GM18511 (cell line): ENCODE results near the gene SLC25A48.
"Not testable (repeated sequence)": the region's sequence is repeated elsewhere in the genome, so short reads cannot be mapped to it uniquely, and the experiment has no call there.

Source experiments
- ATAC-seq: cut with Tn5 transposase; IDR thresholded peaks from one replicate; pipeline ENCODE4 v1.9.1; 2021; ENCODE audit warnings: mild to moderate bottlenecking, moderate library complexity; ENCODE audit not compliant: unreplicated experiment

The SLC25A48 gene

DNA sequence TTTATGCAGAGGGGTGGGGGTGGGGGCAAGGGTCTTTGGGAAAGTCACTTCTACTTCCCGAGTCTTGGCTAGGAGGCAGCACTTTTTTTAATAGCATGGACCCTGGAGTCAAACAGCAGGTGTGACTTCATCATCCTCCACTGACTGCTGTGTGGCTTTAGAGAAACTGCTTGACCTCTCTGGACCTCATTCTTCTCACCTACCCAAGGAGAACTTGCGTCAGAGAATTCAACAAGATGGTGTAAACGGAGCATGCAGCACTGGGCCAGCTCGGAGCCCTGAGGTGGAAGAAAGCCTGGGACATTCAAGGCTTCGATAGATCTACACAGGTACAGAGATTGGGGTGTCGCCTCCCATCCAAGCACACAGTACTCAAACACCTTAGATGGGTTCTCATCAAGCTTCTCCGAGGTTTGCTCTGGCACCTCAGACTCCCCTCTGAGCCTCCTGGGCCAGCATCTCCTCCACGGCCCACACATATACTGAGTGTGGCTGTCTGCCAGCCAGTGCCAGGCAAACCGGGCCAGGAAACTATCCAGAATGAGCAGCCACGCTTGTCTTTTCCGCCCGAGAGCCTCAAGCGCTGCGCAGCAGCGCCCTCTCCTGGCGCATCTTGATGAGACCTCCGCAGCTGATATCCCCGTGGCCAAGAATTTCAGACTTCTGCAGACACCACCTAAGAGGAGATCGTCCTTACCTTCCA lies 4.6 kb upstream of the SLC25A48 start:
- peak; percentile 47 for ATAC-seq

GRCh38 chr5:135830384-135830700 lies 4.1 kb upstream of the SLC25A48 start:
- no peak for ATAC-seq

DNA sequence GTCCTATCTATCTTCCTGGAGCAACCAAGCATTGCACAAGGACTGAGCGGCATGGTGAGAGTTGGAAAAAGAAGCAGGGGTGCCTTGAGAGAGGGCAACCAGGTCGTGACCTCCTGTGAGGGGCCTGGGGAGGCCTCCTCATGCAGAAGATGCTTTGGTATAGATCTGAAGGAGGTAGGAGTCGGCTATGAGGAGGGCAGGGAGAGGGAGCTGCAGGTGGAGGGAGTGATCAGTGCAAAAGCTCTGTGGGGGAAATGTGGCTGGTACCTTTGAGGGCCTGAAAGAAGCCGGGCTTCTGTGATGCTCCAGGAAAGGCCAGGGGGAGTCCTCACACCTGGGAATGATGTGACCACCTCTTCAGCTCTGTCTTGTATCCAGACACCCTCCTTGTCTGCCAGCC lies 3.6 kb upstream of the SLC25A48 start:
- ATAC-seq, result no peak

- ATAC-seq, result no peak
Measured at GRCh38 chr5:135831439-135831838, 3.0 kb upstream of the SLC25A48 start.

DNA sequence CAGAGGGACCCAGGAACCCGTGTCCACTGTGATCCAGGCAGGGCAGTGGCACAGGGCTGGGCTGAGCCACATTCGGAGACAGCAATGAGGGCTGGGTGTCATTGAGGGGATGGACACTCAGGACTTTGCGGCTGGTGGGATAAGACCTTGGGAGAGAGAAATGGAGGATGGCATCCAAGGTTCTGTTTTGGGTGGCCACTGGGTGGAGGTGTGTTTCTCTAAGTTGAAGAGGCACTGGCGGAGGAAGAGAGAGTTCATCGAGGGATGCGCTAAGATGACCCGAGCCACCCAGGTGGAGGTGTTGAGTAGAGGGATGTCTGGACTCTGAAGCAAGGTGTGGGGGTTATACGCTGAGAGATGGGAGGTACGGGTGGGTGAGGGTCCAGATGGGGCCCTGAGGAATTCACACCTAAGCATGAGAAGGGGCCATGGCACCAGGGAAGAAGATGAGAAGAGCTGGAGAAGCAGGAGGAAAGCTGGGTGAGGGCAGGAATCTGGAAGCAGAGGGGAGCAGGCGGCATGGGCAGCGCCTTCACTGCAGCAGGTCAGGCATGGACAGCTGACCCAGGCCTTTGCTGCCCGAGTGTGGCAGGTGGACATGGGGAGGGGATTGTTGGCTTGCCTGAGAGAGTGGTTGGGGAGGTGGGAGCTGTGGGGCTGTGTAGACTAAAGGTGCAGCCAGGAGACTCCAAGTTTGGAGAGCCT lies 2.5 kb upstream of the SLC25A48 start:
- ATAC-seq, result no peak

GRCh38 chr5:135832941-135833920 lies 1.2 kb upstream of the SLC25A48 start:
- ATAC-seq, result no peak

- peak; percentile 81 for ATAC-seq
Measured at GRCh38 chr5:135833961-135834638, 363 bp upstream of the SLC25A48 start.

DNA sequence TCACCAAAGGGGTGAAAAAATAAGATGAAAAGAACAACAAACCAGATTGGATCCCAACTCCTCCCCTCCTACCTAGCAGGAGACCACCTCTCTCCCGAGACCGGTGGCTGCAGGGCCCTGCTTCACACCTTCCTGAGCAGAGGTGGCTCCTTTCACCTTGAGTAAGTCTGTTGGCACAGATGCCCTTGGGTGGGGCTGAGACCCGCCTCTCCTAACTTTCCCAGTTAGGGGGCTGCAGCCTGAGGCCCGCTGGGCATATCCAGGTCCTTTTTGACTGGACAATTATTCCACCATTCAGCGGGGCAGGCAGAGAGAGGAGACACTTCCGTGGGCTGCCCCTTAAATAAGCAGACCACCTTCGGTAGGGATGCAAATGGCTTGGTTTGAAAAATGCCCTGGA lies 1.3 kb downstream of the SLC25A48 start:
- no peak for ATAC-seq

DNA sequence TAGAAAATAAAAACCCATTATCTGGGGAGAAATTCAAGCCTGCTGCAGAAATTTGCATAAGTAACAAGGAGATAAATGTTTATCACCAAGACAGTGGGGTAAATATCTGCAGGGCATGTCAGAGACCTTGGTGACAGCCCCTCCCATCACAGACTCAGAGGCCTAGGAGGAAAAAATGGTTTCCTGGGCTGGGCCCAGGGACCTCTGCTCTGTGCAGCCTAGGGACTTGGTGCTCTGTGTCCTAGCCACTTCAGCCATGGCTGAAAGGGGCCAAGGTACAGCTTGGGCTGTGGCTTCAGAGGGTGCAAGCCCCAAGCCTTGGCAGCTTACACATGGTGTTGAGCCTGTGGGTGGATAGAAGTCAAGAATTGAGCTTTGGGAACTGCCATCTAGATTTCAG lies 3.9 kb downstream of the SLC25A48 start:
- not testable (repeated sequence) for ATAC-seq

- no peak for ATAC-seq
Measured at GRCh38 chr5:135839566-135839965, 5.1 kb downstream of the SLC25A48 start.

DNA sequence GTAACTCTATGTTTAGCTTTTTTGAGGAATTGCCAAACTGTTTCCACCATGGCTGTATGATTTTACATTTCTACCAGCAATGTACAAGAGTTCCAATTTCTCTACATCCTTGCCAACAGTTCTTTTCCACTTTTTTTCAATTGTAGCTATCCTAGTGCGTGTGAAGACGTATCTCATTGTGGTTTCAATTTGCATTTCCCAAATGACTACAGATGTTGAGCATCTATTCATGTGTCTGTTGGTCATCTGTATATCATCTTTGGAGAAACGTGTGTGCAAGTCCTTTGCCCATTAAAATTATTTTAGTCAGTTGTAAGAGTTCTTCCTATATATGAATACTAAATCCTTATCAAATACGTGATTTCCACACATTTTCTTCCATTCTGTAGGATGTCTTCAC lies 6.5 kb downstream of the SLC25A48 start:
- ATAC-seq, result no peak

DNA sequence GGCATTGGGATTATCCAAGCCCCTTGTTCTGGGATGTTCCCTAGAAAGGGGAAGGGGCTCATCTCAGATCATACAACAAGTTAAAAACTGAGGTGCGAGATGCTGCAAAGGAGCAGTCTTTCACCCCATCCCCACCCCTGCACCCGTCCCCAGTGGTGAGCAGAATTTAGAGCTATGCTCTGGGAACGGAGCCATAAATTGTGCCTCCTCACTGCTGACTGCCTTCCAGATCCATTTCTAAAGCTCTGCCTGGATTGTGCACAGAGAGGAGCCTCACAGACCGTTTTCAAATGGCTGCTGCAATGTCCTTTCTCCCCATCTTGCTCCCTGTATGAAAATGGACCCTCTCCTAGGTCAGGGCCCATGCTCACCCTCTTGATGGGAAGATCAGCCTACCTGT lies 8.3 kb downstream of the SLC25A48 start:
- ATAC-seq, result no peak

- ATAC-seq, result no peak
Measured at GRCh38 chr5:135843571-135844337, 9.3 kb downstream of the SLC25A48 start.

DNA sequence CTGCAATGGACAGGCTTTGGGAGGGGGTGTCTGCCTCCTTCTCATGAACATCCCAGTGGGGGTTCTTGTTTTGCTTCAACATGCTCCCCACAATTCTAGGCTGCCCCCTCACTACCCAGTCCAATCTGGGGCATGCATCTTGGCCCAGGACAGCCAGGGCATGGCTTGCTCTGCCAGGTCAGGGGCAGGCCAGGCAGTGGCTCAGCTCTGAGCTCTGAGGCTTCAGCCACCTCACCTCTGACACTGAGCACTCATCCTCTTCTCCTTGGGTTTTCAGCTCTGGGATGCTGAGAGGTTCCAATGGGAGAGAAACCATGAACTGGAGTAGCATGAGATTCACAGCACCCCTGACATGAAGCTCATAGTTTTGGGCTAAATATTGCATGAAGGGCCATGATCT lies 11.8 kb downstream of the SLC25A48 start:
- ATAC-seq, result no peak

DNA sequence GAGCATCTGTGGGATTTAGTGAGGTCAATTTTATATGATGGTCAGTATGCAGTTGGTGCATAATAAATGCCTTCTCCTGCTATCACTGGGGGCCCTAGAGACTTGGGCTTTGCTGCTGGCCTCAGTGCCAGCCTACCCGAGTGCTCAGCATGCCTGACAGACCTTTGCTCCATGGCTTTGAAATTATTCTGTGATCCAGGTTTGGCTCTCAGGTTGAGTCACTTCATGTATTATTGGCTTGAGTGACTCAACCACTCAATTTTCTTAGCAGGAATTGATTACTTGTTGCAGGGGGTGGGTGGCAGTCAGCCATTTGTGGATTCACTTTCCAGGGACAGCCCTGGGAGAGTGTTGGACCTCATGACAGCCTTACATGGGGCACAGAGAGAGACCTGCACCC lies 13.5 kb downstream of the SLC25A48 start:
- no peak for ATAC-seq

DNA sequence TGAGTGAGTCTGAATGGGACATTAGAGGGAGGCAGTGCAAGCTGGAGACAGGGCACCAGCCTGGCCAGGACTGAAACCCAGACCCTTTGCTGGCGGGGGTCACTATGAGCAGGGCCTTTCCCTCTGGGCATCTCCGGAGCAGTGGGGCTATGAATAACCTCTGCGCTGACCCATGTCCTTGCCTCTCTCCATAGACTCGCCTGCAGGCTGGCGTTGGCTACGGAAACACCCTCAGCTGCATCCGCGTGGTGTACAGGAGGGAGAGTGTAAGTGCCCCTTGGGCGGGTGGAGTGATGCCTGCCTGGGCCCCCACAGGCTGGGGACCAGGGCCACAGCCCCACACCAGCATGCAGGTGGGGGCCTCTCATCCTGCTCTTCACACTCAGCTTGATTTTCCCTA lies 15.8 kb downstream of the SLC25A48 start:
- ATAC-seq, result no peak

DNA sequence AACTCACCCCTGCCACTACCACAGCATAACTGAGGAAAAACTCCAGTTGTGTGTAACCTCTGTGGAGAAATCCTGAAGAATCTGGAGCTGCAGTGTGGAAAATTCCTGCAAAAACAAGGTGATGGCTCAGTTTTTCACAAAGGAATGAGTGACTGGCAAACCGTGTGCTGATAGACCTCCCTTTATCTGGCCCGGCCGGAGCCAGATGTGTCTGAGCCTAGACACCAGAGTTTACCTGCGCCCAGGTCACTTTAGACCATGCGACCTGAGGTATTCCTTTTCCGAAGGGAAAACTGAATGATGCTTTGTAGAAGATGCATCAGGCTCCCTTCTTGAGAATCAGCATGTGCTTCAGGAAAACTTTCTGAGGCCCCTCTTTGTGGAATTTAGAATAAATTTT lies 16.2 kb downstream of the SLC25A48 start:
- no peak for ATAC-seq

GRCh38 chr5:135851186-135851914 lies 16.9 kb downstream of the SLC25A48 start:
- no peak for ATAC-seq
